Measurements from ENCODE around the gene STK10. TPM values are rescaled to one million over a fixed set of nuclear protein-coding genes. Genes with fewer than 3 reads are reported as not detected.

The STK10 gene
- polyA plus RNA-seq, 3 donors: 21.5 to 180 (median 47.4) TPM

DNA sequence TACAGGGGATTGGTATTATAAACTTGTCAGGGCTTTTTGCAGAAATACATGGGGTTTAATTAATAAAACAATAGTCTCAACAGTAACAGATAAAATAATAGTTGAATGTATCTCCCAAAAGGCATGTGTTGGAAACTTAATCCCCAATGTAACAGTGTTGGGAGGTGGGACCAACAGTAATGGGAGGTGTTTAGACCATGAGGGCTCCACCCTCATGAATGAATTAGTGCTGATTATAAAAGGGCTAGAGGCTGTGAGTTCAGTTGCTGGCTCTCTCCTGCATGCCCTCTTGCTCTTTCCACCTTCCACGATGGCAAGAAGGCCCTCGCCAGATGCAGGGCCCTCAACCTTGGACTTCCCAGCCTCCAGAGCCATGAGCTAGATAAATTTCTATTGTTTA is 56.3 kb downstream of the STK10 start:
- Histone ChIP-seq H3K27ac (ENCODE audit: low read depth in 1 of 2, low read length in 2 of 2) (peak overlapping the region; percentile 99), H3K9me3 (replicated peaks in 1 of 2; ENCODE audit: control insufficient read depth in 1 of 2, insufficient read depth in 1 of 2, low read length in 2 of 2) (no peaks in the 10 kb centered on the region), H4K20me1 (ENCODE audit: insufficient read depth, low read length) (peaks cover 31% of the 10 kb centered on the region), H3K9ac (ENCODE audit: insufficient read depth, low read length, poor library complexity, severe bottlenecking) (peak overlapping the region; percentile 55), H3K4me3 (replicated peaks in 1 of 3; ENCODE audit: low read depth in 2 of 3, low read length in 3 of 3) (peak overlapping the region in 1 of 3 experiments; percentile 40), H3K4me1 (ENCODE audit: control insufficient read depth in 1 of 2, insufficient read depth in 2 of 2, low read length in 2 of 2) (peaks cover 71 to 75% of the 10 kb centered on the region in 2 donors), H2AFZ (ENCODE audit: insufficient read depth, low read depth, low read length, poor library complexity, severe bottlenecking) (no peak overlapping the region), H3K27me3 (ENCODE audit: control insufficient read depth in 2 of 2, insufficient read depth in 2 of 2, low read length in 2 of 2) (no peaks in the 10 kb centered on the region), H3K79me2 (ENCODE audit: insufficient read depth, low read length) (peaks cover 88% of the 10 kb centered on the region), H3K4me2 (replicated peaks; ENCODE audit: extremely low read depth, low read length, poor library complexity, severe bottlenecking) (peak overlapping the region; percentile 50), H3K36me3 (replicated peaks in 1 of 2; ENCODE audit: control insufficient read depth in 1 of 2, insufficient read depth in 2 of 2, low read length in 2 of 2) (peaks cover 15 to 22% of the 10 kb centered on the region in 2 donors)
- intact Hi-C loops (cut with micrococcal nuclease): loop anchor here (1.0 to 5.0 kb wide), 4 partner anchors 19 to 56 kb away; partner anchors contain the start of gene STK10 (in 1 of the 2)
- H3K4me1 Mint-ChIP-seq: peaks cover 80% of the 10 kb centered on the region
- peak overlapping the region in 1 of 2 donors; percentile 53 for H3K4me3 Mint-ChIP-seq
- H3K36me3 Mint-ChIP-seq: peaks cover 60 to 63% of the 10 kb centered on the region in 2 donors
- DNase-seq: no peak
- H3K9me3 Mint-ChIP-seq: peaks cover 0 to 3% (median 0%) of the 10 kb centered on the region in 7 donors
- peak overlapping the region; percentile 100 for H3K27ac Mint-ChIP-seq
- no CpG with 5 or more reads among the region's 2 CpGs for WGBS (ENCODE audit: insufficient coverage)
- H3K27me3 Mint-ChIP-seq (ENCODE audit: low read depth in 3 of 3): peaks cover 0 to 2% (median 0%) of the 10 kb centered on the region in 3 donors
- TF ChIP-seq, protein P1, sequence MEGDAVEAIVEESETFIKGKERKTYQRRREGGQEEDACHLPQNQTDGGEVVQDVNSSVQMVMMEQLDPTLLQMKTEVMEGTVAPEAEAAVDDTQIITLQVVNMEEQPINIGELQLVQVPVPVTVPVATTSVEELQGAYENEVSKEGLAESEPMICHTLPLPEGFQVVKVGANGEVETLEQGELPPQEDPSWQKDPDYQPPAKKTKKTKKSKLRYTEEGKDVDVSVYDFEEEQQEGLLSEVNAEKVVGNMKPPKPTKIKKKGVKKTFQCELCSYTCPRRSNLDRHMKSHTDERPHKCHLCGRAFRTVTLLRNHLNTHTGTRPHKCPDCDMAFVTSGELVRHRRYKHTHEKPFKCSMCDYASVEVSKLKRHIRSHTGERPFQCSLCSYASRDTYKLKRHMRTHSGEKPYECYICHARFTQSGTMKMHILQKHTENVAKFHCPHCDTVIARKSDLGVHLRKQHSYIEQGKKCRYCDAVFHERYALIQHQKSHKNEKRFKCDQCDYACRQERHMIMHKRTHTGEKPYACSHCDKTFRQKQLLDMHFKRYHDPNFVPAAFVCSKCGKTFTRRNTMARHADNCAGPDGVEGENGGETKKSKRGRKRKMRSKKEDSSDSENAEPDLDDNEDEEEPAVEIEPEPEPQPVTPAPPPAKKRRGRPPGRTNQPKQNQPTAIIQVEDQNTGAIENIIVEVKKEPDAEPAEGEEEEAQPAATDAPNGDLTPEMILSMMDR (IDR thresholded peaks at IDR 0.05): no peak

DNA sequence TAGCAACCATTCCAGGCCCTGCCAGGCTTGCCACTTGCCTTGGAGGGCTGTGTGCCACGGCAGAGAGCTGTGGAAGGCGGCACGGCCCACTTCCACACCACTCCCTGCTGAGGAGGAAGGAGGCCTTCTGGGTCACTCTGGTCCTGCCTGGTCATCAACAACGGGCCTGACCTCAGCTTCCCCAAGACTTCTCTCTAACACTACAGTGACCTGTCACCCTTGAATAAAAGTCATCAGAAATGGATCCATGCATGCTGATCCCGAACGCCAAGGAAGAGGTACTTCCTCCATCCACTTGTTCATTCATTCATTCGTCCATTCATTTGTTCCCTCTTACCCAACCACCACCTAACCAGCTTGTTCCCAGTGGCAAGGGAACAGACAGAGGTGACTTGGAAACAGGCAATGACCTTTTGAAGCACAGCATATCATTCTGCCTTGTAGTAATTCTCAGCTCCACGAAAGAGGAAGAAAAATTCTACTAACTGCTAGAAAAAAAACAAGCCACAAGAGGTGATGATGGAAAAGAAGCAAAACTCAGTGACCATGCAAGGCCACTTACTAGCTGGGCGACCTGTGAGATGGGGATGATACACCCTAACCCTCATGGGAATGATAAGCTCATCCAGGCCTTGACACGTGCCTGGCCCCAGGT is 58.6 kb downstream of the STK10 start:
- Mint-ChIP-seq H3K36me3 (peaks cover 72 to 77% of the 10 kb centered on the region in 2 donors), H3K27ac (peak overlapping the region; percentile 100), H3K4me3 (peak overlapping the region; percentile 31 to 44), H3K9me3 (peaks cover 0 to 3% (median 0%) of the 10 kb centered on the region in 7 donors), H3K27me3 (ENCODE audit: low read depth in 3 of 3) (peaks cover 0 to 2% (median 0%) of the 10 kb centered on the region in 3 donors), H3K4me1 (peaks cover 67% of the 10 kb centered on the region)
- no peak overlapping the region for H2AFZ ChIP-seq (ENCODE audit: insufficient read depth, low read depth, low read length, poor library complexity, severe bottlenecking)
- peak overlapping the region; percentile 99 for H3K27ac ChIP-seq (ENCODE audit: low read depth in 1 of 2, low read length in 2 of 2)
- peaks cover 88% of the 10 kb centered on the region for H3K79me2 ChIP-seq (ENCODE audit: insufficient read depth, low read length)
- H4K20me1 ChIP-seq (ENCODE audit: insufficient read depth, low read length): peaks cover 36% of the 10 kb centered on the region
- no peaks in the 10 kb centered on the region for H3K27me3 ChIP-seq (ENCODE audit: control insufficient read depth in 2 of 2, insufficient read depth in 2 of 2, low read length in 2 of 2)
- peak overlapping the region; percentile 52 for H3K9ac ChIP-seq (ENCODE audit: insufficient read depth, low read length, poor library complexity, severe bottlenecking)
- H3K4me1 ChIP-seq (ENCODE audit: control insufficient read depth in 1 of 2, insufficient read depth in 2 of 2, low read length in 2 of 2): peaks cover 59 to 60% of the 10 kb centered on the region in 2 donors
- TF ChIP-seq, protein P1 (IDR thresholded peaks at IDR 0.05): no peak
- peak overlapping the region in 1 of 3 experiments; percentile 15 for H3K4me3 ChIP-seq (replicated peaks in 1 of 3; ENCODE audit: low read depth in 2 of 3, low read length in 3 of 3)
- 60% methylated on average over 5 of the region's 10 CpGs for WGBS (ENCODE audit: insufficient coverage)
- no peaks in the 10 kb centered on the region for H3K9me3 ChIP-seq (replicated peaks in 1 of 2; ENCODE audit: control insufficient read depth in 1 of 2, insufficient read depth in 1 of 2, low read length in 2 of 2)
- H3K4me2 ChIP-seq (replicated peaks; ENCODE audit: extremely low read depth, low read length, poor library complexity, severe bottlenecking): peak overlapping the region; percentile 27
- DNase-seq: peak; percentile 67 to 81 (median 80)
- intact Hi-C loops (cut with micrococcal nuclease): loop anchor here in 1 of 2 donors (2.0 kb wide), 1 partner anchor 15 kb away; no protein-coding TSS in a partner anchor
- H3K36me3 ChIP-seq (replicated peaks in 1 of 2; ENCODE audit: control insufficient read depth in 1 of 2, insufficient read depth in 2 of 2, low read length in 2 of 2): peaks cover 33 to 46% of the 10 kb centered on the region in 2 donors
